ENCODE data around the gene METTL16. TPM values are rescaled to one million over a fixed set of nuclear protein-coding genes. Genes with fewer than 3 reads are reported as not detected.

Gene METTL16
- total and polyA plus RNA-seq, 9 of the 15 experiments (the other 6 are each of a cell fraction or from before 2014, with no cell fraction given) = 12.1 to 30.5 (median 19.8) TPM

DNA sequence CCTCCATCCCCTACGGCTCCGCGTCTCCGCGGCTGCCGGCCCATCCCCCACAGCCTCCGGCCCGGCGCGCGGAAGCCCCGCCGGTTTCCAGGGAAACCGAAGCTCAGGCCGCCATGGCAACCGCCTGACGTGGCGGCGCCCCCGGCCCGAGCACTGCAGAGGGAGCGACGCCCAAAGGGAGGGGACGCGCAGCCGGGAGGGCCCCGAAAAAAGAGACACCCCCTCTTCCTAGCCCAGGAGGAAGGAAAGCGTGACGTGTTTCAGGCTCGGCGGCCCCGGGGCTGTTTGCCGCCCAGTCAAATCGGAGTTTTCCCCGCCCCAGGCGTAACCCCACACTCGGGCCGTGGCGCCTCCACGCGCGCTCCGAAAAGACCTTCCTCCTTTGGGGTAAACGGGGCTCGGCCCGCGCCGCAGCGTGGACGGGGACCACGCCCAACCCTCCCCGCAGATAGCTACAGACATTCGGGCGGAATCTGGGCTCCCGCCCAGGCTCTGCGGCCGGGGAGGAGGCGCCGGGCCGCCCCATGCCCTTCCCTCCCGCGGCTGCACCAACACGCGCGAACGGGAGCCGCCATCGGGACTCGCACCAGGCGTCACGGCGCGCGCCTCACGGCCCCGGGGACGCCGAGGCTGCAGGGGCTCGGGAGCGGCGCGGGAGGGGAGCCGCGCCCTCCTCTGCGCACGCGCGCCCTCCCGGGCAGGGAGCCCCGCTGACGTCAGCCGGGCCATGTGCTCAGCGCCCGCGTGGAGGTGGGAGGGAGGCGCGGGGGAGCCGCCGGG is 118.3 kb downstream of the METTL16 start (continued):
- TF ChIP-seq, protein P1, sequence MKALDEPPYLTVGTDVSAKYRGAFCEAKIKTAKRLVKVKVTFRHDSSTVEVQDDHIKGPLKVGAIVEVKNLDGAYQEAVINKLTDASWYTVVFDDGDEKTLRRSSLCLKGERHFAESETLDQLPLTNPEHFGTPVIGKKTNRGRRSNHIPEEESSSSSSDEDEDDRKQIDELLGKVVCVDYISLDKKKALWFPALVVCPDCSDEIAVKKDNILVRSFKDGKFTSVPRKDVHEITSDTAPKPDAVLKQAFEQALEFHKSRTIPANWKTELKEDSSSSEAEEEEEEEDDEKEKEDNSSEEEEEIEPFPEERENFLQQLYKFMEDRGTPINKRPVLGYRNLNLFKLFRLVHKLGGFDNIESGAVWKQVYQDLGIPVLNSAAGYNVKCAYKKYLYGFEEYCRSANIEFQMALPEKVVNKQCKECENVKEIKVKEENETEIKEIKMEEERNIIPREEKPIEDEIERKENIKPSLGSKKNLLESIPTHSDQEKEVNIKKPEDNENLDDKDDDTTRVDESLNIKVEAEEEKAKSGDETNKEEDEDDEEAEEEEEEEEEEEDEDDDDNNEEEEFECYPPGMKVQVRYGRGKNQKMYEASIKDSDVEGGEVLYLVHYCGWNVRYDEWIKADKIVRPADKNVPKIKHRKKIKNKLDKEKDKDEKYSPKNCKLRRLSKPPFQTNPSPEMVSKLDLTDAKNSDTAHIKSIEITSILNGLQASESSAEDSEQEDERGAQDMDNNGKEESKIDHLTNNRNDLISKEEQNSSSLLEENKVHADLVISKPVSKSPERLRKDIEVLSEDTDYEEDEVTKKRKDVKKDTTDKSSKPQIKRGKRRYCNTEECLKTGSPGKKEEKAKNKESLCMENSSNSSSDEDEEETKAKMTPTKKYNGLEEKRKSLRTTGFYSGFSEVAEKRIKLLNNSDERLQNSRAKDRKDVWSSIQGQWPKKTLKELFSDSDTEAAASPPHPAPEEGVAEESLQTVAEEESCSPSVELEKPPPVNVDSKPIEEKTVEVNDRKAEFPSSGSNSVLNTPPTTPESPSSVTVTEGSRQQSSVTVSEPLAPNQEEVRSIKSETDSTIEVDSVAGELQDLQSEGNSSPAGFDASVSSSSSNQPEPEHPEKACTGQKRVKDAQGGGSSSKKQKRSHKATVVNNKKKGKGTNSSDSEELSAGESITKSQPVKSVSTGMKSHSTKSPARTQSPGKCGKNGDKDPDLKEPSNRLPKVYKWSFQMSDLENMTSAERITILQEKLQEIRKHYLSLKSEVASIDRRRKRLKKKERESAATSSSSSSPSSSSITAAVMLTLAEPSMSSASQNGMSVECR (CRISPR knock-in tag; IDR thresholded peaks at IDR 0.05) = peak; percentile 72; the same call in 1 of the 2 replicates
- TF ChIP-seq BHLHE40 (IDR thresholded peaks at IDR 0.05; ENCODE audit: low read length) = 0 out of 2 replicates have a peak, but pooled peaks have one; percentile 2
- TF ChIP-seq JUND (IDR thresholded peaks at IDR 0.05; ENCODE audit: borderline replicate concordance, low read depth, low read length) = peak; percentile 74
- no peak; the same call in 2 of the 3 replicates for TF ChIP-seq JUND (tag; IDR thresholded peaks at IDR 0.05; ENCODE audit: borderline replicate concordance, low read depth, low read length)
- 0 out of 2 replicates have a peak, but pooled peaks have one; percentile 40 for TF ChIP-seq CBFB (CRISPR knock-in tag; IDR thresholded peaks at IDR 0.05)
- TF ChIP-seq, protein P2, sequence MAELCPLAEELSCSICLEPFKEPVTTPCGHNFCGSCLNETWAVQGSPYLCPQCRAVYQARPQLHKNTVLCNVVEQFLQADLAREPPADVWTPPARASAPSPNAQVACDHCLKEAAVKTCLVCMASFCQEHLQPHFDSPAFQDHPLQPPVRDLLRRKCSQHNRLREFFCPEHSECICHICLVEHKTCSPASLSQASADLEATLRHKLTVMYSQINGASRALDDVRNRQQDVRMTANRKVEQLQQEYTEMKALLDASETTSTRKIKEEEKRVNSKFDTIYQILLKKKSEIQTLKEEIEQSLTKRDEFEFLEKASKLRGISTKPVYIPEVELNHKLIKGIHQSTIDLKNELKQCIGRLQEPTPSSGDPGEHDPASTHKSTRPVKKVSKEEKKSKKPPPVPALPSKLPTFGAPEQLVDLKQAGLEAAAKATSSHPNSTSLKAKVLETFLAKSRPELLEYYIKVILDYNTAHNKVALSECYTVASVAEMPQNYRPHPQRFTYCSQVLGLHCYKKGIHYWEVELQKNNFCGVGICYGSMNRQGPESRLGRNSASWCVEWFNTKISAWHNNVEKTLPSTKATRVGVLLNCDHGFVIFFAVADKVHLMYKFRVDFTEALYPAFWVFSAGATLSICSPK (IDR thresholded peaks at IDR 0.05; ENCODE audit: borderline replicate concordance) = no peak
- TF ChIP-seq, protein P3, sequence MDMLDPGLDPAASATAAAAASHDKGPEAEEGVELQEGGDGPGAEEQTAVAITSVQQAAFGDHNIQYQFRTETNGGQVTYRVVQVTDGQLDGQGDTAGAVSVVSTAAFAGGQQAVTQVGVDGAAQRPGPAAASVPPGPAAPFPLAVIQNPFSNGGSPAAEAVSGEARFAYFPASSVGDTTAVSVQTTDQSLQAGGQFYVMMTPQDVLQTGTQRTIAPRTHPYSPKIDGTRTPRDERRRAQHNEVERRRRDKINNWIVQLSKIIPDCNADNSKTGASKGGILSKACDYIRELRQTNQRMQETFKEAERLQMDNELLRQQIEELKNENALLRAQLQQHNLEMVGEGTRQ (CRISPR knock-in tag; IDR thresholded peaks at IDR 0.05) = peak; percentile 16; the same call in 1 of the 2 replicates
- no peak for TF ChIP-seq GATAD2B (IDR thresholded peaks at IDR 0.05; ENCODE audit: borderline replicate concordance)
- TF ChIP-seq, protein P4, sequence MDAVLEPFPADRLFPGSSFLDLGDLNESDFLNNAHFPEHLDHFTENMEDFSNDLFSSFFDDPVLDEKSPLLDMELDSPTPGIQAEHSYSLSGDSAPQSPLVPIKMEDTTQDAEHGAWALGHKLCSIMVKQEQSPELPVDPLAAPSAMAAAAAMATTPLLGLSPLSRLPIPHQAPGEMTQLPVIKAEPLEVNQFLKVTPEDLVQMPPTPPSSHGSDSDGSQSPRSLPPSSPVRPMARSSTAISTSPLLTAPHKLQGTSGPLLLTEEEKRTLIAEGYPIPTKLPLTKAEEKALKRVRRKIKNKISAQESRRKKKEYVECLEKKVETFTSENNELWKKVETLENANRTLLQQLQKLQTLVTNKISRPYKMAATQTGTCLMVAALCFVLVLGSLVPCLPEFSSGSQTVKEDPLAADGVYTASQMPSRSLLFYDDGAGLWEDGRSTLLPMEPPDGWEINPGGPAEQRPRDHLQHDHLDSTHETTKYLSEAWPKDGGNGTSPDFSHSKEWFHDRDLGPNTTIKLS (IDR thresholded peaks at IDR 0.05; ENCODE audit: borderline replicate concordance, low read depth) = peak; percentile 76
- TF ChIP-seq HNRNPL (IDR thresholded peaks at IDR 0.05; ENCODE audit: low read depth, low read length) = peak; percentile 44; the same call in 1 of the 2 replicates
- TF ChIP-seq PHB (CRISPR knock-in tag; IDR thresholded peaks at IDR 0.05) = peak; percentile 39; the same call in 1 of the 2 replicates

Measured in K562 (cell line).